ENCODE measurements around the gene OR5L2. TPM values are rescaled to one million over a fixed set of nuclear protein-coding genes. Genes with fewer than 3 reads are reported as not detected.

Gene OR5L2
- total and polyA plus RNA-seq, 2 of the 8 experiments (the other 6 are each of a cell fraction or from before 2014, with no cell fraction given), result not detected

GRCh38 chr11:55793321-55793720 lies 33.7 kb upstream of the OR5L2 start:
- Histone ChIP-seq H4K20me1 (replicated peaks in 1 of 2; ENCODE audit: control insufficient read depth in 1 of 2, insufficient read depth in 2 of 2, low read length in 2 of 2) (no peaks in the 10 kb centered on the region), H3K9me3 (ENCODE audit: insufficient read depth in 2 of 2, low read depth in 1 of 2, low read length in 1 of 2) (peaks cover 65 to 66% of the 10 kb centered on the region in 2 experiments), H3K4me1 (replicated peaks in 1 of 4; ENCODE audit: control insufficient read depth in 3 of 4, insufficient read depth in 4 of 4, low read length in 3 of 4) (no peaks in the 10 kb centered on the region), H4K5ac (ENCODE audit: insufficient read length, low read depth, low read length) (no peak overlapping the region), H2BK20ac (ENCODE audit: low read length) (no peak overlapping the region), H3K79me2 (ENCODE audit: control insufficient read depth in 1 of 2, insufficient read depth in 2 of 2, low read length in 2 of 2) (no peaks in the 10 kb centered on the region), H3K14ac (ENCODE audit: insufficient read length) (no peak overlapping the region), H3K18ac (ENCODE audit: extremely low read depth, low read length) (no peak overlapping the region), H3K4me2 (ENCODE audit: insufficient read depth in 1 of 2, low read depth in 2 of 2, low read length in 2 of 2) (no peak overlapping the region), H3K23me2 (ENCODE audit: low read depth, low read length) (no peaks in the 10 kb centered on the region; the same call in 1 of the 2 replicates), H3K23ac (ENCODE audit: insufficient read length) (no peak overlapping the region), H3K4me3 (ENCODE audit: extremely low read depth in 1 of 4, insufficient read depth in 2 of 4, low read depth in 3 of 4, low read length in 4 of 4) (no peak overlapping the region), H2AFZ (ENCODE audit: low read length) (no peak overlapping the region), H3K4ac (replicated peaks; ENCODE audit: insufficient read length, low read depth, low read length) (no peak overlapping the region), H3K79me1 (ENCODE audit: low read depth, low read length) (no peaks in the 10 kb centered on the region), H3K27ac (ENCODE audit: low read depth, low read length) (no peak overlapping the region), H3K27me3 (replicated peaks in 1 of 4; ENCODE audit: control insufficient read depth in 3 of 4, extremely low read depth in 1 of 4, insufficient read depth in 3 of 4, low read length in 3 of 4) (no peaks in the 10 kb centered on the region), H2BK12ac (ENCODE audit: low read depth, low read length) (no peak overlapping the region), H3K9ac (replicated peaks in 1 of 4; ENCODE audit: extremely low read depth in 1 of 4, low read depth in 3 of 4, low read length in 3 of 4) (no peak overlapping the region), H2BK15ac (ENCODE audit: low read length) (no peak overlapping the region), H2BK5ac (ENCODE audit: low read depth, low read length) (no peak overlapping the region), H3K56ac (replicated peaks; ENCODE audit: insufficient read length, low read depth, low read length) (no peak overlapping the region), H3K36me3 (ENCODE audit: control insufficient read depth in 2 of 4, insufficient read depth in 4 of 4, low read length in 3 of 4) (no peaks in the 10 kb centered on the region), H2AK5ac (ENCODE audit: low read depth, low read length) (no peak overlapping the region), H2BK120ac (replicated peaks; ENCODE audit: low read depth, low read length) (no peak overlapping the region), H4K91ac (replicated peaks; ENCODE audit: insufficient read length, low read length) (no peak overlapping the region), H4K8ac (ENCODE audit: extremely low read depth, insufficient read depth, low read length) (no peak overlapping the region)
- DNase-seq (ENCODE audit: low read depth in 1 of 2, low spot score in 2 of 2) (no peak), FAIRE-seq (no peak)
- ChIA-PET CTCF (ENCODE audit: partially characterized antibody) (no interaction called here), POLR2A (ENCODE audit: partially characterized antibody) (no interaction called here)
- TF ChIP-seq ASH2L (IDR thresholded peaks at IDR 0.05; ENCODE audit: low read length) (no peak), NRF1 (IDR thresholded peaks at IDR 0.05; ENCODE audit: low read depth, low read length) (no peak), TBP (IDR thresholded peaks at IDR 0.05; ENCODE audit: low read depth, low read length) (no peak), CREB1 (IDR thresholded peaks at IDR 0.05) (no peak)
- WGBS, 2 experiments (ENCODE audit: extremely low coverage in 1 of 2, insufficient coverage in 1 of 2, insufficient read length in 1 of 2, insufficient replicate concordance in 2 of 2, low coverage in 1 of 2, low lambda C conversion rate in 2 of 2, missing lambda C conversion rate in 1 of 2), result 60% methylated on average over 2 of the region's 2 CpGs; no CpG with 5 or more reads in 1 of the 2 experiments

Measured in H1 (cell line).